Non-pigmented ciliary epithelial cell (primary cell): Measurements from ENCODE around the gene CHM.
"Not testable (repeated sequence)": the region's sequence is repeated elsewhere in the genome, so short reads cannot be mapped to it uniquely, and the experiment has no call there.

Experiments
- DNase-seq: peaks from one replicate; pipeline ENCODE4 v3.0.0-alpha.2; 2010; ENCODE audit warnings: low read depth

CHM gene

GRCh38 chrX:86047174-86047935, at the start of gene CHM:
Gene CHM (minus strand): TSS chrX:86047558. CDS start chrX:86047532, 26 bp downstream.
- DNase-seq: peak; percentile 68

DNA sequence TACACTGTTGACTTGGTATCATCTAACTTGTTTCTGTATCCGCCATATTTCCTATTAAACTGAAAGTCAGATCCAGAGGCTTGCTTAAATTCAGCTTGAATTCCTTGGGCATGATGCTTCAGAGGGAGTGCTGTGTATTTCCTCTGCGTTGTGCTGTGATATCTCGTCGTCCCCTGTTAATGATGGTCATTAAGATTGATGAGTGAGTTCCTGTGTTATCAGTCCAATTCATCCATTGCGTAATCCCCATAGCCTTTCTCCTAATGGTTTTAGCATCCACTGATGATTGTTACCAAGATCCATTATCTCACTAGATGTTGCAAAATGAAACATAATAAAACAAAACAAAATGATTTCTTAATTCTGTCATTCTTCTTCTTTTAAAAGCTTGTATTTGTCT, 31.3 kb upstream of the CHM start:
- DNase-seq: no peak

DNA sequence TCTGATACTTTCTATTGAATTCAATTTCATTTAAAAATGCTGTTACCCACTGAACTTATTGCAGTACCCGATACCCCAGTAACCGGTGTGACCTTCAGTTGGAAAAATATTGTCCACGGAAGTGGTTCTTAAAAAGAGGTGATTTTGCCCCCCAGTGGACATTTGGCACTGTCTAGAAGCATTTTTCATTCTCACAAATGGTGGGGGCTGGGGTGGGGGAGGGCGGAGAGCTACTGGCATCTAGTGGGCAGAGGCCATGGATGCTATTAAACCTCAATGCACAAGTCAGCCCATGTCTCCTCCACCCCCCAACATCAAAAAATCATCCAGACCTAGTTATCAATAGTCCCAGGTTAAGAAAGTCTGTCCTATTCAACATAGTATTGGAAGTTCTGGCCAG, 19.6 kb upstream of the CHM start:
- no peak for DNase-seq

GRCh38 chrX:86061407-86061806, 14.0 kb upstream of the CHM start:
- DNase-seq: no peak

DNA sequence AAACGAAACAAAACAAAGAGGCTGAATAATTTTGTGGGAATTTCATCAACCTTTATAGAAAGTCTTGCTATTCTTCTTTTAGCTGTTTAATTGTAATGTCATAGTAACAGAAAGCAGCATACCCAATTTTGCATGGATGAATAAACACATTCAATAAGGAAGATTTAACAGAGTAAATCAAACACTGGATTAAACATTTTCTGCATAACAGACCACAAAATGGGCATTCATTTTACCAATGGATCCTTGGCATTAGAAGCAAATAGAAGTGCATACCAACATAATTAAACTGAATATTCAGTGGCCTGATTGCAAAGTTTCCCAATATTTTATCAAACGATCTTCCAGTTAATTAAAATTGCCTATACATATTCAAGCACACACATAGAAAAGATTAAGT, 4.4 kb upstream of the CHM start:
- no peak for DNase-seq

DNA sequence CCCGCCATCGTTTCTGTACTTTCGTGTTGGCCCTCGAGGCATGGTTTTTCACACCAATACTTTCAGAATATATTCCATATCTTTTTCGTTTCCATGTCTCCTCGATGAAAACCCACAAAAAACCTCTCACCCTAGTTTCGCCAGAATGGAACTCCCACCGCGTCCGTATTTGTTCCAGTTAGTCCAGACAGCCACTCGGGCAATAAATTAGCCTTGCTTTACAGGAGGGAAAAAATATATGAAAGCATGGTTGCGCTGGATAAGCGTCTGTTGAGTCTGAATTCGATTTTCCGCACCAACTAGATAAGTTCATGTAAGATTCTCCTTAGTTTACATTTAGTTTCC, 550 bp upstream of the CHM start:
- no peak for DNase-seq

DNA sequence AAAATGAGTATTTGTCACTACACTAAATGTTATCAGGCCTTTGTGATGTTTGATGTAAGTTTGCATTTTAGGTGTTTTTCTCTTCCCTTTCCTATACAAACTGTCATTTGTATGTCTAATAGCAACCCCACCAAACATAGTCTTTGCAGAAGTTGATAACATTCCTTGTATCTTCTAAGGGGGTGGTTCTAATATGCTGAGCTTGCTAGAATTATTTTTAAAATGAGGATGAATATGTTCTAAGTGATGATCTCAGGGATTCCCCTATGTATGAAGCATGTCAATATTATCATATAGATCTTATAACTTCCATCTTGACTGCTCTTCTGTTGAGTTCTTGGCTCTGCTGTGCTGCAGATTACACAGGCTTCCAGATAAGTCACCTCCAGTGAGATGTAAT, 3.1 kb downstream of the CHM start:
- no peak for DNase-seq

DNA sequence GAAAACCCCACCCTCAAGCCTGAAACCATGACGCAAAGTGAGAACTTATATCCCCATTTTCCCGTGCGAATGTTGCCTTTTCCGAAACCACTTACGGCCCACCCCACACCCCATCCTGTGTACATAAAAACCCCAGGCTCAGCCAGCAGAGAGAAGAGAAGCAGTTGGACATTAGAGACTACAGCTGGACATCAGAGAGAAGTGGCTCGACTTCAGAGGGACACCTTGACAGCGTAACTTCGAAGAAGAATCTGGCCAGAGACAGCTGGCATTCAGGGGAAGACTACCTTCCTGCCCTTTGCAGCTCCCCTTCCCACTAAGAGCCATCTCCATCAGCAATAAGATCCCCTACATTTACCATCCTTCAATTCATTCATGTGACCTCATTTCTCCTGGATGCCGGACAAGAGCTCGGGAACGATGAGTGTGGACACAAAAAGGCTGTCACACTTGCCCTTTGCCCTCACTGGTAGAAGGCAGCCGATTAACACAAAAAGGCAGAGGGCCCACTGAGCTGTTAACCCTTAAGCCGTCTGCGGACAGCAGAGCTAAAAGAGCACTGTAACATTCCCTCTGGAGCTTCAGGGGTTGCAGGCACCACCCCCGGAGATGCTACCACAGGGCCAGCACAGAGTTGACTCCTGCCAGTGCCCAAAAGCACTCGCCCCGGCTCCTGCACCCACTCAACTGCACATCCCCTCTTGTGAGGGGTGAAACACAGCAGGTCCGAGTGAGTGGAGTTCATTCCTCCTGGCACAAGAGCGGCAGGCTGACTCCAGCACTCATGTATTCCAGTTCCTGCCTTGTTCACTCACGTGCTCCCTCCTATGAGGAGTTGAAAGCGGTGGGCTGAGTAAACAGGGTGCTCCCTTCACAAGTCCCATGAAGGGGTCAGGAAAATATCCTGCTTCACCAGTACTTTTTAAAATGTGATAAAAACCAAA, 7.5 kb downstream of the CHM start:
- no peak for DNase-seq

DNA sequence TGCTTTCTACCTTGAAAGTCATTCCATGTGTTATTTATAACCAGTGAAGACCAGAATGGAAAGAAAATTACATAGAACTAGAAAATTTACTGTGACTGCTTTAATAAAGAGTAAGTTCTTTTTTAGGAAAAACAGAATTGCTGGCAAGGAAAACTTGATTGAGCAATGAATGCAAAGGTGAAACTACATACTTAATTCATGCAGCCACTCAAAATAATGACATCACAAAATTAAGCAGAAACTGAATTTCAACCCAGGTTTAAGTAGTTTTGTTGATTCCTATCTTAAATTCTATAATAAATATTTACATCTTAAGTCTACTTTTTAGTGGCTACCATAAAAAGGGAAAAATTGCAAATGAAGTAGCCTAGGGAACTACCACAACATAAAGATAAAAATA, 14.0 kb downstream of the CHM start:
- no peak for DNase-seq

- no peak for DNase-seq
Observed at GRCh38 chrX:86028681-86029080, 18.7 kb downstream of the CHM start.

DNA sequence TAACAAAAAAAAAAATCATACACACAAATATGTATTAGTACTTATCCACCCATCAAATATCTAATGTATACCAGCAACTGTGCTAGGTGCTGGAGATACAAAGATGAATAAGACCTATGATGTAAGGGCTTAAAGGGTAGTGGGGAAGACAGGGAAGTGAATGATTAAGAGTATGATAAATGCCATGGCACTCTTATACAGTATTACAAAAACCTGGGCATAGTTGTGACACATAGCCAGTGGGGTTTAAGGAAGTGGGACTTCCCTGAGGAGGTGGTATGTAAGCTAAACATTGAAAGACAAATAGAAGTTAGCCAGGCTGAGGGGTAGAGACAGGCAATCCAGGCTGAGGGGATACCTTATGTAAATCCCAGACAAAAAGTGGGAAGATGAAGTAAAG, 23.5 kb downstream of the CHM start:
- no peak for DNase-seq

DNA sequence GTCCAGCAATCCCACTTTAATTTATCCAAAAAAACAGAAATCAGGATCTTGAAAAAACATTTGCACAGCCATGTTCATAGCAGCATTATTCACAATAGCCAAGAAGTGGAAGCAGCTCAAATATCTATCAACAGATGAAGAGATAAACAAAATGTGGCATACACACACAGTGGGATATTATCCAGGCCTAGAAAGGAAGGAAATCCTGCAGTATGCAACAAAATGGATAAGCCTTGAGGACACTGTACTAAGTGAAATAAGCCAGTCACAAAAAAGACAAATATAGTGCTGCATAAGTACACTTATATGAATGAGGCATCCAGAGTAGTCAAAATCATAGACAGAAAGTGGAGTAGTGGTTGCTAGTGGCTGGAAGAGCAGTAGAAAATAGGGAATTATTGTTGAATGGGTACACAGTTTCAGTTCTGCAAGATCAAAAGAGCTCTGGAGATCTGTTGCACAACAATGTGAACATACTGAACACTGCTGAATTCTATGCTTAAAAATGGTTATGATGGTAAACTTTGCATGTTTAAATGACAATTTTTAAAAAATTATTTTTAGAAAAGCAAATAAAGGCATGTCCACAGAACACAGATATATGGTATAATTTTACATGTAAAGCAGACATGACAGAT, 25.6 kb downstream of the CHM start:
- DNase-seq: no peak

- DNase-seq: no peak
Observed at GRCh38 chrX:86016139-86016538, 31.2 kb downstream of the CHM start.

DNA sequence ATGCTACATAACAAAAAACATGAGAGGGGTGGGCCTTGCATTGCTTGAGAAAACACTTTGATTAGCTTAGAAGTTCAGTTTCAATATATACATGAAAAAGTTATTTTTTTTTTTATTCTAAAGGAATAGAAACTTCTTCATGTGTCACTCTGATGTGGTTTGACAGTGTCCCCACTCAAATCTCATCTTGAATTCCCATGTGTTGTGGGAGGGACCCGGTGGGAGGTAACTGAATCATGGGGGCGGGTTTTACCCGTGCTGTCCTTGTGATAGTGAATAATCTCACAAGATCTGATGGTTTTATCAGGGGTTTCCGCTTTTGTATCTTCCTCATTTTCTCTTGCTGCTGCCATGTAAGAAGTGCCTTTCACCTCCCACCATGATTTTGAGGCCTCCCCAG, 32.4 kb downstream of the CHM start:
- not testable (repeated sequence) for DNase-seq

DNA sequence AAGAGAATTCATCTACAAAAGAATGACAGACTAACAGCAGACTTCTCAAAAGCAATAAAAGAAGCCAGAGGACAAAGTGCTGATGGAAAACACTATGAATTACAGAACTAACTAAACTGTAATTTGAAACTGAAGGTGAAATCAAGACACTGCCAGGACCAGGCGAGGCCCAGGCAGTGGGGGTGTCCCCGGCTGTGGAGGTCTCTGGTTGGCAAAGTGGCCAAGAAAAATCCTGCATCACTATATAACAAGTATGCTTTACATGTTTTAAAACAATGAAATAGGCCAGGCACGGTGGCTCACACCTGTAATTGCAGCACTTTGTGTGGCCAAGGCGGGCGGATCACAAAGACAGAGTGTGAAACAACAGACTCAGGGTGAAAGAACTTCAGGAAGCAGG, 32.9 kb downstream of the CHM start:
- no peak for DNase-seq

- no peak for DNase-seq
Observed at GRCh38 chrX:86013792-86014191, 33.6 kb downstream of the CHM start.

DNA sequence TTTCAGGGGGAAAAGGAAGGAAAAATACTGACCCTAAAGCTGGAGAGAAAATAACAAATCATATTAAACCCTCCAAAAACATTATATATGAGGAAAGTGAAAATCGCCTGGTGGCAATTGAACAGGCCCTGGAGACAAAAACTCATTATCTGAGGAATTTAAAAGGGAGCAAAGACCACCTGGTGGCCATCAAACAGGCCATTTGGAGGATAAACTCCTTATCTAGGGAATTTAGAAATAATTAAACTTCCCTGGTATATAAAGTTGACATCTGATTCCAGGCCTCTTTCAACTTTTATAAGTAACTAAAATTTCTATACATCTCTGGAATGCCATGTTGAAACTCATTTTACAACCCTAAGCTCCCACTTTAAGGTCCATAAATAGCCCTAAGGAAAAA, 35.2 kb downstream of the CHM start:
- no peak for DNase-seq

DNA sequence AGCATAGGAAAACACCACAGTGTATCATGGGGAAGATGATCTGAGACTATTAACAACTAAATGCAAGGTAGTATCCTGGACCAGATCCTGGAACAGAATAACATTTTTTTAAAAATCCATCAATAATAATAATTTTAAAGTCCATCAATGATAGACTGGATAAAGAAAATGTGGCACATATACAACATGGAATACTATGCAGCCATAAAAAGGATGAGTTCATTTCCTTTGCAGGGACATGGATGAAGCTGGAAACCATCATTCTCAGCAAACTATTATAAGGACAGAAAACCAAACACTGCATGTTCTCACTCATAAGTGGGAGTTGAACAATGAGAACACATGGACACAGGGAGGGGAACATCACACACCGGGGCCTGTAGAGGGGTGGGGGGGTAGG, 37.6 kb downstream of the CHM start:
- not testable (repeated sequence) for DNase-seq

- DNase-seq: not testable (repeated sequence)
Observed at GRCh38 chrX:86007891-86008290, 39.5 kb downstream of the CHM start.

DNA sequence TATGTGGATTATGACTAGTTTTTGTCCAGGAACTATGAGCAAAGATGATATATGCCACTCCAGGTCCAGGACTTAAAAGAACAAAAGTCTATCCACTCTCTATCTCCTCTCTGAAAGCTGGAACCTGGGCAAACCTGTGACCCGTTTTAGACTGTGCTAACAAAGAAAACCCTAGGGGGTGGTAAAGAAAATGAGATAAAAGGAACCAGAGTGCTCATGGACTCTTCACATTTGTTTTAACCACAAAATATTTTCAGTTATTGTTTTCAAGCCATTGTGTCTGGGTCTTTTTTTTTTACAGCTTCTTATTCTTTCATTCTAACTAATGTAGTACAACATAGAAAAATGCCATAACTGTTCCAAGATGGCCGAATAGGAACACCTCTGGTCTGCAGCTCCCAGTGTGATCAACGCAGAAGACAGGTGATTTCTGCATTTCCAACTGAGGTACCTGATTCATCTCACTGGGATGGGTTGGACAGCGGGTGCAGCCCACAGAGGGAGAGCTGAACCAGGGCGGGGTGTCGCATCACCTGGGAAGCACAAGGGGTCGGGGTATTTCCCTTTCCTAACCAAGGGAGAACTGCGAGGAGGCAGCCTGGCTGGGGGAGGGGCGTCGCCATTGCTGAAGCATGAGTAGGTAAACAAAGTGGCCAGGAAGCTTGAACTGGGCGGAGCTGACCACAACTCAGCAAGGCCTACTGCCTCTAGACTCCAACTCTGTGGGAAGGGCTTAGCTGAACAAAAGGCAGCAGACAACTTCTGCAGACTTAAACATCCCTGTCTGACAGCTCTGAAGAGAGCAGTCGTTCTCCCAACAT, 45.1 kb downstream of the CHM start:
- DNase-seq: peak; percentile 35

DNA sequence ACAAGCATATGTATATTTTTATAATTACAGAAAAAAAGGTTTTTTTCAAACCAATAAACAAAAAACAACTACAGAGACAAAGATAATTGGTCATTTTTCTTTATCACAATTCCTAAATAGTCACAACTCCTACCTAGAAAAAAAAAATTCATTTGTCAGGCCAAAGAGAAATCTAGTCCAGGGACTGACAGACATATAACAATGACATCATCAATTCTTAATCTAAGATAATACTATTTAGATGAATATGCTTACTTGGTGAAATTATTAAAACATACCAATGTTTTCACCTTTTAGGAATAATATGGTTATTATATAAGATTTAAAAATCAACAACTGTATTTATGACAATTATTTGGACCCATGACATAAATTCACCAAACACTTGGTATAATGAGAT, 48.4 kb downstream of the CHM start:
- no peak for DNase-seq

- no peak for DNase-seq
Observed at GRCh38 chrX:85996555-85996954, 50.8 kb downstream of the CHM start.
